Hematopoietic multipotent progenitor cell treated with erythropoietin and hydrocortisone succinate and interleukin-3 and kit ligand, for 6 days (in vitro differentiated cells): ENCODE data around the gene NRXN3.
"Not testable (repeated sequence)": the region's sequence is repeated elsewhere in the genome, so short reads cannot be mapped to it uniquely, and the experiment has no call there.

ENCODE experiments used
- DNase-seq: peaks from one replicate; pipeline ENCODE4 v3.0.0-alpha.2; 2015

Gene NRXN3

GRCh38 chr14:79730196-79730595 lies 1560.0 kb downstream of the NRXN3 start:
- DNase-seq, result no peak

GRCh38 chr14:79730953-79731352 lies 1560.8 kb downstream of the NRXN3 start:
- DNase-seq, result no peak

DNA sequence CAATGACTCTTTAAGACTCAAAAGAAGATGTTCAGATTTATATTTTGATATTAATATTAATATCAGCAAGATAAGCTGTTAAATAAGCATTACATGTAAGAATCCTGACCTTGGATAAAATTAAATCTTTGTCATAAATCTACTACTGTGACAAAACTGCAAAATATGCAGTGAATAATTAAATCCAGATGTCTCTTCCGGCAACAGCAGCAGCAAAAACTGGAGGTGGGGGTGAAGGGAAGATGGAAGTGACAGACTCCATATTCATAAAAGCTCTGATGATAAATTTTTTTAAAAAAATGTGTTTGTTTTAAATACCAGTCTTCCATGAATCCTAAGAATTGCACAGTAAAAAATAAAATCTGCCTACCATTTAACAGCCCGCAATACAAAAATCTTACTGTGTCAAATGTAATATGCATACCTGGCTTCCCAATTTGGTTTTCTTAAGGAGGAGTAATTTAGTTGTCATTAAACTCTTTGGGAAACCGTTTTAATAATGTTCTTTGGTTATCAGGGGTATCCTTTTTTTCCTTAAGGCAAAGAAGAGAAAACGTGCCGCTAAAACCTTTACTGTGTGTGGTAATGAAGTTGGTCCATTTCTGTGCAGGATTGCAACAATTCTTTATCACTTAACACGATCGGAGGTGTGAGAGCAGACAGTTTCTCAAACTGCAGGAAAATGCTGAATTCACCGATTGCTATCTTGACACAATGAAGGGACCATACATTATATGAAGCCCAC lies 1562.9 kb downstream of the NRXN3 start:
- DNase-seq, result no peak

- no peak for DNase-seq
Observed at GRCh38 chr14:79734151-79734550, 1564.0 kb downstream of the NRXN3 start.

DNA sequence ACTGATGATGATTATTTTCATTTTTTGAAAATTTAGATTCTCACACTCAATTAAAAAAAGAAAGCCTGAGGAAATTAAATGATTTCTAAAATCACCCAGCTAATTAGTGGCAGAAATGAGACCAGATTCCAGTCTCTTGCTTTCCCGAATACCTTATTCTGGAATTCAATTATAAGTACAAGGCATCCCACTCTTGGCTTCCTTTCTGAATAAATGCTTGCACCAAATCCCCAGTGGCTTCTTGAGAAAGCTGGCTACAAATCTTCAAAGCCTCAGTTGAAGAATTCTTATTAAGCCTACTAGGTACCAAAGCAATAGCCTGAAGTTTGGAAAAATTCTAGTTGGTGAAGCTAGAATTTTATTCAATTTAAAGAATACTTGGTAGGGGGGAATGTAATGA lies 1564.5 kb downstream of the NRXN3 start:
- DNase-seq, result no peak

GRCh38 chr14:79735121-79735520 lies 1564.9 kb downstream of the NRXN3 start:
- DNase-seq, result no peak

GRCh38 chr14:79740066-79740601 lies 1570.0 kb downstream of the NRXN3 start:
- no peak for DNase-seq

DNA sequence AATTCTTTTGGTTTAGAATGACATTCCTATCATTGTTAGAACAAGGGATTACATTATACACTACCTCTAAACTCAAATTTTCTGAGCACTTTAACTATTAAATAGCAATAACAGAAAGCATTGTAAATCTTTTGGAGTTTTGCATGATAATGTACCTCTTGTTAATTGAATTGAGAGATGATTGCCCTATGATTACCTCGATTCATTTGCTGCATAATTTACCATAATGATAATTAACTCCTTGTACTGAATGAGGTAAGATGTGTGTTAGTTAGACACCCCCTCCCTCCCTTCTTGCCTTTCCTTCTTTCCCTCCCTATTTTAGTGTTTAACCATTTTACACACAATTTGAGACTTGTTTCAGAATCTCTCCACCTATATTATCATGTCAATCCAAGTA lies 1572.0 kb downstream of the NRXN3 start:
- DNase-seq, result no peak

GRCh38 chr14:79745046-79745445 lies 1574.9 kb downstream of the NRXN3 start:
- no peak for DNase-seq

DNA sequence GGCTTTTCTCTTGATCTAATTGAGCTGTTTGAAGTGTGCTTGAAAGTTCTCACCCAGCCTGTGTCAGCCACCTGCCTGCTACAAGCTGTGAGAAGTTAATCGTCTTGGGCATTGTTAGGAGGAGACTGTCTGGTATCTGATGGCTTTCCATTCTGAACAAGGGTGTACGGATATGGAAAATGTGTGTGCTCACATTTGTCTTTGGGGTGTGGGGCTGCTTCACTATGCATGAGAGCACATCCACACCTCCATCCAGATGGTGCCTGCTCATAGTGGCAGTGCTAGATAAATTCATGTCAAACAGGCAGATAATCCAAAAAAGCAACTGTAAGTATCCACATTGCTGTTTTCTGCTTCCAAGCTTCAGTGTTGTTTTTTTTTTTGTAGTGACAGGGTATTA lies 1578.9 kb downstream of the NRXN3 start:
- no peak for DNase-seq

- no peak for DNase-seq
Observed at GRCh38 chr14:79758985-79759384, 1588.8 kb downstream of the NRXN3 start.

DNA sequence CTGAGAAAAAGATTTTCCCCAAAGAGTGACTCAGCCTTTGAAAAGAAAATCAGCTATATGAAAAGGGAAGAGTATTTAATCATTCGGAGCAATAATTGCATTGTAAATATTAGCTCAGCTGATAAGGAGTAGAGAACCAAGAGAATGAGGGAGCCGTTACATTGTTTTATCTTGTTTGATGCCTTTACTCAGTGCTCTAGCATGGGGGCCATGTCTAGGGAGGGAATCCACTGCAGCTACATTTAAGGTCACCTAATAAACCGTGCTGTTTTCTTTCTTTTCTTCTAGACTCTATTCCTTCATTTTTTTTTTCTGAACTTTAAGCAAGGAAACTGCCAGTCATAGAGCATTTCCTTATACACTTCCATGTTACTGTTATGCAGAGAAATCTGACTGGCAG lies 1594.2 kb downstream of the NRXN3 start:
- DNase-seq, result no peak

DNA sequence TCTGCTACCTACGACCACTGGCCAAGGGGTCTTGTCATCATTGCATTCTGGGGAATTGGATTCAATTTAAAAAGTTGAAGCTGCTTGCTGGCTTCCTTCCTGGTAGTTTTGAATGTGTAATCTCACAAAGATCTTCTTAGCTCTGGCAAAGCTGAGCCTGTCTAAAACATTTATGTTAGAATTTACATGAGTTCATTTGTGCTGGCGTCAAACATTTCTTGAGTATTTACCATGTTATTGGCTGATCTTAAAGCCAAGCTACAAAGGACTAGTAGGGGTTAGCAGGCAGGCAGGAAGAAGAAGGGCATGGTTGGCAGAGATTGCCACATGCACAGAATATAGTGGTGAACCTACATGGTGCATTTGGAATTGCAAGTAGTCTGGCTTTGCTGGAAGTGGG lies 1596.3 kb downstream of the NRXN3 start:
- no peak for DNase-seq

GRCh38 chr14:79767251-79767650 lies 1597.1 kb downstream of the NRXN3 start:
- DNase-seq, result no peak

- not testable (repeated sequence) for DNase-seq
Observed at GRCh38 chr14:79767721-79768120, 1597.5 kb downstream of the NRXN3 start.

DNA sequence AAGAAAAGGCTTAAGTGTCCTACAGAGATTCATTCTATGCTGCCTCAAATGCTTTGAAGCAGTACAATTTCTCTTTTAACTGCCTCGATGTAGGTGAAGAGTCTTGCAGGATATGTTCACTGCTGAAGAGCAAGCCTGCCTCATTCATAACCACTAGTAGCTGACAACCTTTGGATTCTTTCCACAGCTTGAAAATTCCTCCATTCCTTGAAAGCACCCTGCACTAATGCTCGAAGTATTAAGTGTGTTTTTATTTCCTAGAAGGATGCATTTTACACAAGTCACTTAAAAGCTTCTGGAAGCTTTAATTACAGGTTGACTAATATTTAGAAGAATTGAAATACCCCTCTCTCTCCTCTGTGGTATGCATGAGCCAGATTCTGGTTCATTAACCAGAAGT lies 1611.7 kb downstream of the NRXN3 start:
- DNase-seq, result no peak

GRCh38 chr14:79783041-79783440 lies 1612.9 kb downstream of the NRXN3 start:
- no peak for DNase-seq

DNA sequence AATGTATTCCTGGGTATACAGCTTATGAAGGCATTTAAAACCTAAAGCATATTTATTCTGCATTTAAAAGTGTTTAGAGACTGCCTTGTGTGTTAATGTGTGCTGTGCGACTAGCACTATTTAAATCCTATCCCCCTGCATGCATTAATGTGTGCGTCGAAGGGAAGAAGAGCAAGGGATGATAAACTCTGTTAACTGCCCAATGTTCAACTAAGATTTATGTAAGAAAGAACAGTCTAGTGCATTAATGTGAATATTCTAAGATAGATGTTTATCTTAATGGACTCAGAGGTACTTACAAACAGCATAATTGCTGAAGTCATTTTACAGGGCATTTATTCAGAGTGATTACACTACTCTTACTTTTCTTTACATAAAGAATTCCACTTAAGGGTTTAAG lies 1616.3 kb downstream of the NRXN3 start:
- DNase-seq, result no peak

- DNase-seq, result no peak
Observed at GRCh38 chr14:79788346-79788745, 1618.2 kb downstream of the NRXN3 start.

DNA sequence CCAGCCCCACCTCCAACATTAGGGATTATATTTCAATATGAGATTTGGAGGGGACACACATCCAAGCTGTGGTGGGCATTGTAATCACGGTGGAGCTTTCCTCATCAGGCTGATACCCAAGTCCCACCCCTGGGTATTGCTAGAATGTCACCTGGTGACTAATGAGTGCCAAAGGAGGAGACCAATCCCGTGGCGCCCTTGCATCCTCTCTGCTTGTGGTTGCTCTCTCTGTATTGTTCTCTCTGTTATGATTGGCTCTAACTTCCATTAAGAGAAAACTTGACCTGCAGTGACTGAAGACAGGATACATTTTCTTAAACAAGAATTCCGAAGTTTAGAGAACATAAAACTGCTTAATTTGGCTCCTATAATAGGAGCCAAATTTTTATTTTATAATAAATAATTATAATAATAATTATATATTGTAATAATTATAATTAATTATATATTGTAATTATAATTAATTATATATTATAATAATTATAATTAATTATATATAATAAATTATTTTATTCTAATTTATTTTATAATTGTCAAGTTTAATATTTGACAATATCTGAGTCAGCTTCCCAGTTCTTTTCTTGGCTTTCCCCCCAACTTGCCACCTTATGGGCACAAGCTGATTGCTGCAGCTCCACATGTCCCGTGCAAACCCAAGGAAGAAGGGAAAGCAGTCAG lies 1621.0 kb downstream of the NRXN3 start:
- DNase-seq, result no peak

DNA sequence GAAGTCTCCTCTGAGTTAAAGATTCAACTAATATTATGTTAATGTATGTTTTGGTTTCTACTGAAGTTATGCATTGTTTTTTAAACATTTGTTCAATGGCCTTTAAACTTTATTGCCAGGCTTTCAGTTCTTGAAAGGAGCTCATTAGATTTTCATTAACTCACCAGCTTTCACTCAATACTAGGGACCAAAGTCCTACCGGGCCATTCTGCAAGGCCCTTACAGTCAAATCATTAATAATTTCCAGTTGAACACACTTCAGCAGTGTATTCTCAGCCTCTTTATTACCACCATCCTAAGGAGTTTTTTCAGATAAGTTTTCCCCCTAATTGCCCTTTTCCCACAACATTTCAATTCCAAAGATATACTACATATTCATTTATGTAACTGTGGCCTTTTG lies 1631.9 kb downstream of the NRXN3 start:
- no peak for DNase-seq

- DNase-seq, result no peak
Observed at GRCh38 chr14:79805636-79806035, 1635.5 kb downstream of the NRXN3 start.

GRCh38 chr14:79809849-79810612 lies 1639.9 kb downstream of the NRXN3 start:
- DNase-seq, result peak; percentile 7
